Parathyroid adenoma (tissue), 2 donors: ENCODE results near the gene PANX2.

Source experiments
- H2AFZ ChIP-seq: fragments of 300-600 bp; sonication (generic); one replicate; pipeline ENCODE4 v1.7.0; 2017; ENCODE audit warnings: antibody characterized with exemption, mild to moderate bottlenecking
- H3K27ac ChIP-seq: fragments of 300-600 bp; sonication (generic); one replicate; pipeline ENCODE4 v1.7.0; 2017
- H3K27me3 ChIP-seq: fragments of 300-600 bp; sonication (generic); one replicate; pipeline ENCODE4 v1.7.0; 2017; ENCODE audit warnings: low read length; ENCODE audit not compliant: control insufficient read depth, insufficient read depth
- H3K36me3 ChIP-seq: fragments of 300-600 bp; sonication (generic); one replicate; pipeline ENCODE4 v1.7.0; 2017; ENCODE audit warnings: low read length; ENCODE audit not compliant: control insufficient read depth, insufficient read depth
- H3K4me1 ChIP-seq: fragments of 300-600 bp; sonication (generic); one replicate; pipeline ENCODE4 v1.7.0; 2017; ENCODE audit warnings: control low read depth
- H3K4me2 ChIP-seq: fragments of 300-600 bp; sonication (generic); one replicate; pipeline ENCODE4 v1.7.0; 2017; ENCODE audit warnings: low read length
- H3K4me3 ChIP-seq: fragments of 300-600 bp; sonication (generic); one replicate; pipeline ENCODE4 v1.7.0; 2017; ENCODE audit warnings: low read depth, low read length
- H3K79me2 ChIP-seq: fragments of 300-600 bp; sonication (generic); one replicate; pipeline ENCODE4 v1.7.0; 2017; ENCODE audit warnings: control low read depth
- H3K9ac ChIP-seq: fragments of 300-600 bp; sonication (generic); one replicate; pipeline ENCODE4 v1.7.0; 2017; ENCODE audit warnings: mild to moderate bottlenecking
- H3K9me3 ChIP-seq: fragments of 300-600 bp; sonication (generic); one replicate; pipeline ENCODE4 v1.7.0; 2017; ENCODE audit warnings: low read length; ENCODE audit not compliant: control insufficient read depth
- CTCF ChIP-seq: fragments of 300-600 bp; sonication (generic); IDR thresholded peaks from one replicate; pipeline ENCODE4 v1.7.0; 2017; ENCODE audit warnings: antibody characterized with exemption, mild to moderate bottlenecking
- donor health status: primary hyperparathyroidism.

The PANX2 gene

GRCh38 chr22:50177537-50178470 is 7.3 kb downstream of the PANX2 start:
- no peak overlapping the region for H3K27ac ChIP-seq

GRCh38 chr22:50178471-50178864 is 7.9 kb downstream of the PANX2 start:
- Histone ChIP-seq H3K36me3 (no peaks in the 10 kb centered on the region), H2AFZ (no peak overlapping the region), H3K9ac (no peak overlapping the region), H3K4me3 (no peak overlapping the region), H3K4me2 (no peak overlapping the region), H3K27me3 (no peaks in the 10 kb centered on the region), H3K9me3 (no peaks in the 10 kb centered on the region), H3K4me1 (no peaks in the 10 kb centered on the region), H3K27ac (no peak overlapping the region), H3K79me2 (no peaks in the 10 kb centered on the region)
- no peak for TF ChIP-seq CTCF

More at GRCh38 chr22:50177537-50178470, 7.3 kb downstream of the PANX2 start:
- Histone ChIP-seq H3K4me2 (no peak overlapping the region), H3K27me3 (no peaks in the 10 kb centered on the region), H3K4me1 (no peaks in the 10 kb centered on the region), H3K4me3 (no peak overlapping the region), H3K36me3 (no peaks in the 10 kb centered on the region), H3K9ac (no peak overlapping the region), H3K9me3 (no peaks in the 10 kb centered on the region), H2AFZ (no peak overlapping the region), H3K79me2 (no peaks in the 10 kb centered on the region)
- TF ChIP-seq CTCF, result no peak

- Histone ChIP-seq H3K27me3 (no peaks in the 10 kb centered on the region), H3K79me2 (no peaks in the 10 kb centered on the region), H3K27ac (no peak overlapping the region), H3K4me2 (no peak overlapping the region), H3K9me3 (no peaks in the 10 kb centered on the region), H3K9ac (no peak overlapping the region), H3K36me3 (no peaks in the 10 kb centered on the region), H2AFZ (no peak overlapping the region), H3K4me3 (no peak overlapping the region), H3K4me1 (no peaks in the 10 kb centered on the region)
- no peak for TF ChIP-seq CTCF
These were observed 8.6 kb downstream of the PANX2 start for GRCh38 chr22:50178871-50179869.

- TF ChIP-seq CTCF, result no peak
- Histone ChIP-seq H3K4me1 (no peaks in the 10 kb centered on the region), H3K4me2 (no peak overlapping the region), H3K9me3 (no peaks in the 10 kb centered on the region), H3K27me3 (no peaks in the 10 kb centered on the region), H3K27ac (no peak overlapping the region), H3K4me3 (no peak overlapping the region), H3K36me3 (no peaks in the 10 kb centered on the region), H2AFZ (no peak overlapping the region), H3K79me2 (no peaks in the 10 kb centered on the region), H3K9ac (no peak overlapping the region)
These were observed 9.6 kb downstream of the PANX2 start for GRCh38 chr22:50179937-50180726.
